GM18502 (cell line): ENCODE data around the gene UNCX.
"Not testable (repeated sequence)": the region's sequence is repeated elsewhere in the genome, so short reads cannot be mapped to it uniquely, and the experiment has no call there.

ENCODE experiments used
- ATAC-seq: cut with Tn5 transposase; IDR thresholded peaks from one replicate; pipeline ENCODE4 v1.9.1; 2021; ENCODE audit warnings: mild to moderate bottlenecking; ENCODE audit not compliant: unreplicated experiment, poor library complexity

UNCX gene

GRCh38 chr7:1232623-1233332 is at the start of gene UNCX:
Gene UNCX, plus strand, starts transcription at chr7:1232872. Its CDS starts 146 bp downstream, at chr7:1233018.
- ATAC-seq = no peak

- no peak for ATAC-seq
Measured at GRCh38 chr7:1187127-1187526, 45.5 kb upstream of the UNCX start.

GRCh38 chr7:1188720-1189294 is 43.9 kb upstream of the UNCX start:
- ATAC-seq = no peak

- no peak for ATAC-seq
Measured at GRCh38 chr7:1189986-1190772, 42.5 kb upstream of the UNCX start.

- ATAC-seq = no peak
Measured at GRCh38 chr7:1192171-1192676, 40.4 kb upstream of the UNCX start.

- no peak for ATAC-seq
Measured at GRCh38 chr7:1193593-1194424, 38.9 kb upstream of the UNCX start.

- ATAC-seq = not testable (repeated sequence)
Measured at GRCh38 chr7:1196441-1196840, 36.2 kb upstream of the UNCX start.

GRCh38 chr7:1196950-1197349 is 35.7 kb upstream of the UNCX start:
- no peak for ATAC-seq

GRCh38 chr7:1197997-1198625 is 34.6 kb upstream of the UNCX start:
- no peak for ATAC-seq

- no peak for ATAC-seq
Measured at GRCh38 chr7:1200045-1200444, 32.6 kb upstream of the UNCX start.

- no peak for ATAC-seq
Measured at GRCh38 chr7:1201916-1202315, 30.8 kb upstream of the UNCX start.

GRCh38 chr7:1202914-1203313 is 29.8 kb upstream of the UNCX start:
- not testable (repeated sequence) for ATAC-seq

- ATAC-seq = no peak
Measured at GRCh38 chr7:1204460-1205140, 28.1 kb upstream of the UNCX start.

GRCh38 chr7:1205742-1206141 is 26.9 kb upstream of the UNCX start:
- not testable (repeated sequence) for ATAC-seq

GRCh38 chr7:1209097-1209496 is 23.6 kb upstream of the UNCX start:
- ATAC-seq = no peak

GRCh38 chr7:1210321-1210978 is 22.2 kb upstream of the UNCX start:
- no peak for ATAC-seq

- no peak for ATAC-seq
Measured at GRCh38 chr7:1210979-1211608, 21.6 kb upstream of the UNCX start.

- ATAC-seq = no peak
Measured at GRCh38 chr7:1211611-1212010, 21.1 kb upstream of the UNCX start.
